HEK293 (cell line): ENCODE measurements around the gene TYROBP.

Source experiments
- BCL6B ChIP-seq: fragments of 450-650 bp; formaldehyde crosslinking; IDR thresholded peaks from 2 replicates; pipeline ENCODE4 v1.5.1; 2017; ENCODE audit warnings: missing biosample characterization, missing genetic modification characterization
- CTCF ChIP-seq: fragments of 450-650 bp; formaldehyde crosslinking; IDR thresholded peaks from 2 replicates; pipeline ENCODE4 v1.5.1; 2016; ENCODE audit warnings: missing biosample characterization, missing genetic modification characterization
- GLIS2 ChIP-seq: fragments of 450-650 bp; formaldehyde crosslinking; IDR thresholded peaks from 2 replicates; pipeline ENCODE4 v1.5.1; 2016; ENCODE audit warnings: missing biosample characterization, missing genetic modification characterization
- HIC1 ChIP-seq: fragments of 450-650 bp; formaldehyde crosslinking; IDR thresholded peaks from 2 replicates; pipeline ENCODE4 v1.5.1; 2016; ENCODE audit warnings: missing biosample characterization, missing genetic modification characterization
- KLF1 ChIP-seq: fragments of 450-650 bp; formaldehyde crosslinking; IDR thresholded peaks from 2 replicates; pipeline ENCODE4 v1.5.1; 2016; ENCODE audit warnings: missing biosample characterization, missing genetic modification characterization
- MYNN ChIP-seq: fragments of 450-650 bp; formaldehyde crosslinking; IDR thresholded peaks from 2 replicates; pipeline ENCODE4 v1.5.1; 2016; ENCODE audit warnings: missing biosample characterization, missing genetic modification characterization, borderline replicate concordance
- MZF1 ChIP-seq: fragments of 450-650 bp; formaldehyde crosslinking; IDR thresholded peaks from 2 replicates; pipeline ENCODE4 v1.5.1; 2017; ENCODE audit warnings: missing biosample characterization, missing genetic modification characterization, borderline replicate concordance
- PBX3 ChIP-seq: sonication (generic); formaldehyde crosslinking; IDR thresholded peaks from 2 replicates; pipeline ENCODE4 v1.8.1; 2022; ENCODE audit warnings: mild to moderate bottlenecking, moderate library complexity, missing genetic modification reagents
- ZBTB7A ChIP-seq: fragments of 450-650 bp; formaldehyde crosslinking; IDR thresholded peaks from 2 replicates; pipeline ENCODE4 v1.5.1; 2016; ENCODE audit warnings: low read depth, missing biosample characterization, missing genetic modification characterization
- ZEB2 ChIP-seq: fragments of 450-650 bp; formaldehyde crosslinking; IDR thresholded peaks from 2 replicates; pipeline ENCODE4 v1.5.1; 2016; ENCODE audit warnings: missing biosample characterization, missing genetic modification characterization
- ZFHX2 ChIP-seq: fragments of 450-650 bp; formaldehyde crosslinking; conservative IDR thresholded peaks from 2 replicates; pipeline ENCODE4 v1.5.1; 2016; ENCODE audit warnings: missing biosample characterization, missing genetic modification characterization
- ZFP37 ChIP-seq: fragments of 450-650 bp; formaldehyde crosslinking; IDR thresholded peaks from 2 replicates; pipeline ENCODE4 v1.5.1; 2016; ENCODE audit warnings: missing biosample characterization, missing genetic modification characterization
- ZNF114 ChIP-seq: fragments of 450-650 bp; formaldehyde crosslinking; IDR thresholded peaks from 2 replicates; pipeline ENCODE4 v1.5.0; 2017; ENCODE audit warnings: missing biosample characterization, missing genetic modification characterization
- ZNF138 ChIP-seq: fragments of 450-650 bp; formaldehyde crosslinking; IDR thresholded peaks from 2 replicates; pipeline ENCODE4 v1.5.1; 2016; ENCODE audit warnings: missing biosample characterization, missing genetic modification characterization, borderline replicate concordance
- ZNF280D ChIP-seq: fragments of 450-650 bp; formaldehyde crosslinking; IDR thresholded peaks from 2 replicates; pipeline ENCODE4 v1.5.1; 2016; ENCODE audit warnings: missing biosample characterization, missing genetic modification characterization
- ZNF449 ChIP-seq: fragments of 450-650 bp; formaldehyde crosslinking; IDR thresholded peaks from 2 replicates; pipeline ENCODE4 v1.5.1; 2017; ENCODE audit warnings: missing biosample characterization, mild to moderate bottlenecking, missing genetic modification characterization, moderate library complexity
- ZNF704 ChIP-seq: fragments of 450-650 bp; formaldehyde crosslinking; IDR thresholded peaks from 2 replicates; pipeline ENCODE4 v1.5.1; 2016; ENCODE audit warnings: missing biosample characterization, missing genetic modification characterization
- ZNF785 ChIP-seq: fragments of 450-650 bp; formaldehyde crosslinking; IDR thresholded peaks from 2 replicates; pipeline ENCODE4 v1.5.1; 2016; ENCODE audit warnings: missing biosample characterization, missing genetic modification characterization
- ZNF843 ChIP-seq: fragments of 450-650 bp; formaldehyde crosslinking; IDR thresholded peaks from 2 replicates; pipeline ENCODE4 v1.5.1; 2016; ENCODE audit warnings: missing biosample characterization, missing genetic modification characterization
- ZSCAN4 ChIP-seq: fragments of 450-650 bp; formaldehyde crosslinking; IDR thresholded peaks from 2 replicates; pipeline ENCODE4 v1.5.1; 2017; ENCODE audit warnings: missing biosample characterization, missing genetic modification characterization

TYROBP gene

GRCh38 chr19:35899547-35900214 lies 8.4 kb downstream of the TYROBP start (continued):
- TF ChIP-seq CTCF (tag by site-specific recombination) (peak; percentile 53), ZEB2 (peak; percentile 88), ZSCAN4 (tag by site-specific recombination) (0 out of 2 replicates have a peak, but pooled peaks have one; percentile 28), BCL6B (tag by site-specific recombination) (no peak), ZFP37 (tag by site-specific recombination) (peak; percentile 58; the same call in 1 of the 2 replicates), ZNF785 (tag by site-specific recombination) (peak; percentile 95), ZNF704 (no peak), ZNF843 (tag by site-specific recombination) (peak; percentile 73), ZFHX2 (tag by site-specific recombination) (peak; percentile 97), ZNF138 (0 out of 2 replicates have a peak, but pooled peaks have one; percentile 4), GLIS2 (tag by site-specific recombination) (peak; percentile 55), KLF1 (peak; percentile 84), ZNF114 (tag by site-specific recombination) (no peak), ZNF280D (tag by site-specific recombination) (peak; percentile 82; the same call in 1 of the 2 replicates), MZF1 (peak; percentile 91), MYNN (0 out of 2 replicates have a peak, but pooled peaks have one; percentile 20), ZNF449 (tag by site-specific recombination) (peak; percentile 9; the same call in 1 of the 2 replicates), PBX3 (CRISPR knock-in tag) (no peak), HIC1 (tag by site-specific recombination) (peak; percentile 62), ZBTB7A (tag by site-specific recombination) (peak; percentile 98)
